NCI-H1417 treated with DMSO at 0.1 percent for 48 hours (cell line): ENCODE measurements around the gene RGP1.

Experiments used
- DNase-seq: peaks from one replicate; lab custom pipeline; 2025; lab: John Stamatoyannopoulos, UW

Gene RGP1

GRCh38 chr9:35743880-35744518 is 5.1 kb upstream of the RGP1 start:
- DNase-seq, result no peak

GRCh38 chr9:35745569-35745968 is 3.5 kb upstream of the RGP1 start:
- no peak for DNase-seq

GRCh38 chr9:35746583-35746982 is 2.5 kb upstream of the RGP1 start:
- no peak for DNase-seq

GRCh38 chr9:35748242-35748857 is 737 bp upstream of the RGP1 start:
- no peak for DNase-seq

- no peak for DNase-seq
Observed at GRCh38 chr9:35749515-35750255, 598 bp downstream of the RGP1 start.

GRCh38 chr9:35750256-35750531 is 1.1 kb downstream of the RGP1 start:
- no peak for DNase-seq

GRCh38 chr9:35753466-35753865 is 4.4 kb downstream of the RGP1 start:
- no peak for DNase-seq

- DNase-seq, result no peak
Observed at GRCh38 chr9:35754264-35754663, 5.2 kb downstream of the RGP1 start, which contains the start of gene MSMP. Gene MSMP (minus strand): TSS chr9:35754276. CDS start chr9:35754129, 147 bp downstream.

- DNase-seq, result no peak
Observed at GRCh38 chr9:35755071-35755470, 6.0 kb downstream of the RGP1 start.

- DNase-seq, result no peak
Observed at GRCh38 chr9:35756275-35757225, 7.5 kb downstream of the RGP1 start.

GRCh38 chr9:35757226-35757891 is 8.3 kb downstream of the RGP1 start:
- no peak for DNase-seq

GRCh38 chr9:35757892-35758275 is 8.8 kb downstream of the RGP1 start:
- DNase-seq, result no peak

- no peak for DNase-seq
Observed at GRCh38 chr9:35758475-35759050, 9.5 kb downstream of the RGP1 start.

- no peak for DNase-seq
Observed at GRCh38 chr9:35759795-35760194, 10.7 kb downstream of the RGP1 start.

- no peak for DNase-seq
Observed at GRCh38 chr9:35760651-35761050, 11.6 kb downstream of the RGP1 start.

GRCh38 chr9:35763181-35763580 is 14.1 kb downstream of the RGP1 start:
- DNase-seq, result no peak

GRCh38 chr9:35763803-35764202 is 14.7 kb downstream of the RGP1 start:
- DNase-seq, result no peak

- DNase-seq, result no peak
Observed at GRCh38 chr9:35766997-35767396, 17.9 kb downstream of the RGP1 start.

GRCh38 chr9:35767458-35767857 is 18.4 kb downstream of the RGP1 start:
- no peak for DNase-seq

GRCh38 chr9:35769763-35770162 is 20.7 kb downstream of the RGP1 start:
- DNase-seq, result no peak

GRCh38 chr9:35771075-35771433 is 22.0 kb downstream of the RGP1 start:
- no peak for DNase-seq

GRCh38 chr9:35771534-35771933 is 22.4 kb downstream of the RGP1 start:
- no peak for DNase-seq
